Hematopoietic multipotent progenitor cell (in vitro differentiated cells): ENCODE results near the gene GGCT. TPM values are rescaled to one million over a fixed set of nuclear protein-coding genes. Genes with fewer than 3 reads are reported as not detected.
"Not testable (repeated sequence)": the region's sequence is repeated elsewhere in the genome, so short reads cannot be mapped to it uniquely, and the experiment has no call there.

Source experiments
- DNase-seq, 3 donors: peaks; one replicate each; pipeline ENCODE4 v3.0.0-alpha.2; 2011 to 2015; ENCODE audit warnings: low read depth in 2 of 3, low spot score in 2 of 3
- total RNA-seq: library from RNA; depleted of rRNA; stranded (reverse); fragments of >200 nt; gene quantifications from one replicate; pipeline ENCODE4 v1.2.3, GENCODE V29; 2012

Gene GGCT
- total RNA-seq, 1 donor: 17.8 TPM

DNA sequence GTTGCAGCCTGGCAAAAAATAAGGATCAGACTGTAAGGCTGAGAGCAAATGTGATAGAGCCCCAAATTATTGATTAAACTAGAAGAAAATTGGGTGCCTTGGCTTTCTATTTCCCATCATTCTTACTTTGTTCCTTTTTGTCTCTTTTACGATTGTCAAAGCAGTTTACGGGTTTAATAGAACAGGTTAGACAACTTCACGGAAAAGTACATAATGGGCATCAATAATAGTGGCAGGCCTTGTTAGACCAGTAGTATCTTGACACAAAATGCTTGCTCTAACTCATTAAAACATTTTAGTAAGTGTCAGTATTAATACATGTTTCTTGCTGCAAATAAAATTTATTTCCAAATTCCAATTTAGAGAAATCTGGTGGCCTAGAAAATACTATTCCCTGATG is 14.5 kb upstream of the GGCT start:
- DNase-seq: no peak

DNA sequence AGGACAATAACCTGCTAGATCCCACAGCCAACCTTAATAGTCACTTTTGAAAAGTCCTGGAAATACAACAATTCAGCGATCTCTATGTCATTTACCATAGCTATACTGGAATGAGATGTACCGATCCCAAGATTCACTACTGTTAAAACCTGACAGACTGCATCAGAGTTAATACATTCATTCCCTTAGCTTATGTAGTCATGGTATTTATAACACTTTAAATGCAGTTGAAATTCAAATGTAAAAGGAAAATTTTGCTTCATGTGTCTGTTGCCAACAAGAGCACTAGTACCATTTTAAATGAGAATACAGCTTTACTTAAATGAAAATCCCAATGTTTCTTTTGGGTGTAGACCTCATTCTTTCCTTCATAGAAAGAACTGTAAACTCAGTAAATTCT is 11.1 kb upstream of the GGCT start:
- DNase-seq: no peak

DNA sequence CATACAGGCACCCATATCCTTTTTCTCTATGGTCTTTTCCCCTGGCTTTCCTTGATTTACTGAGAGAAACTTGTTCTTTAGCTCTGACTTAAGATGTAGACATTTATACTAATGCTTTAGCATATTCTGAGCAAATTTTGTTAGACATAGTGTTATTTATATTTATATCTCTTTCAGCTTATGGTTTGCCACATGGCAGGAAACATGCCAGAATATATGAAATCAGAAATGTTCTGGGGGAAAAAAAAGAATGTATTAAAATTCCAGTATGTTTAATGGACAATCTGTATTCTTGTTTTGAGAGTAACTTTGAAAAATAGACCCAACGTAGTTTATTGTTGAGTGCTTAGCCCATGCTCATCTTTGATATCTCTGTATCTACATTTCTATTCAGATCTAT is 10.1 kb upstream of the GGCT start:
- no peak for DNase-seq

DNA sequence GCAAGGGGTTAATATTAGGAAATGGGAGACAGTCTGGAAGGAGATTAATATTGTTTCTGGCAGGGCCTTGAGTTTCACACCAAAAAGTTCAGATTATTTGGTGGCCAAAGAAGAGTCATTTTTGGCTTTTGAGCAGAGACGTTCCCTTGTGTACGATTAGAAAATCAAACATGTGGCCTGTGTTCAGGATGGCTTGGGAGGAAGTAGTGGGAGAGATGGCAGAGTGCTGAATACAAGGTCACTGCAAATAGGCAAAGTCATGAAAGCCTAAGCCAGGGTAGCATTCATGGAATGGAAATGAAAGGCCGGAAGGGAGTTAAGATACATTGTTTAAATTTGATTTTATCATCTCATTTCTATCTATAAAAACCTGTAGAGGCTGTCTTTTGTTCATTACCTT is 9.5 kb upstream of the GGCT start:
- DNase-seq: no peak

DNA sequence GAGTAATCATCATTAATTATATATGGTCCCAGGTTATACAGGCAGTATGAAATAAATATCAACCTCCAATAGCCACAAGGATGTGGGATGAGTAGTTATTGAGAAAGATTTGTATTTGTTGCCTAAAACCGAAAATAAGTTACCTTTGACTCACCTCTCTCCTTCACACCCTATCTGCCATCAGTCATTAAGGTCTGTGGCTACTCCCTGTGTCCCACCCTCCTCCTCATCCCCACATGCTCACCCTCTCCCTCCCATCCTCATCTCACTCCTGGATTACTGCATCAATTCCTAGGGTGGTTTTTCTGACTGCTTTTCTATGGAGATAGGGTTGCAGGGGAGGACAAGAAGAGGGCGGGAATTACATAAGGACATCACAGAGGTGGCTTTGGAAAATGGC is 9.1 kb upstream of the GGCT start:
- no peak for DNase-seq

DNA sequence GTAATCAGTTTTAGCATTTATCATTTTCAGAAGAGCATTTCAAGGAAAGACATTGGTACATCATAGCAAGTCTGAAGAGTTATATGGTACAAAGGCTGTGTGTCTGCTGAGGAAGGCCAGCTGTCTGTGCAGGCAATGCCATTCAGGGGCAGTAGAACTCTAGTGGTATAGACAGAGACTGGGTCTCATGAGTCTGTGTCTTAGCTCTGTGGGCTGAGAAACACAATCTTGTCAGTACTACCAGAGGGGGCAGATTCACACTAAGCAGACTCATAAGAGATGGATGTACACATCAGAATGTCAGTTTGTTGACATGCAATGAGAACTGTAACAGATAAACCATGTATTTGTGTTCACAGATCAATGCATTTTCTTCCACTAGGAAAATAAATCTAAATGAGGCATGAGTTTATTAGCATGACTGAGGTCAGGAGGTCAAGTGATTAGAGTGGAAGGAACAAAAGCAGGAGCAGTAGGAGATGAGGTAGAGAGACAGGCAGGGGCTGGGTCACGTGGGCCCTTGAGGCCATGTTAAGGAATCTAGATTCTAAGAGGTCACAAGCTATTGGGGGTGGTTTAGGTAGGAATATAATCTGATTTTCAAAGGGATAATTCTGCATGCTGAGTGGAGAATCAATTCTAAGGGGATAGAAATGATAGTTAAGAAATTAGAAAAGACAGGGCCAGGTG is 7.5 kb upstream of the GGCT start:
- no peak for DNase-seq

DNA sequence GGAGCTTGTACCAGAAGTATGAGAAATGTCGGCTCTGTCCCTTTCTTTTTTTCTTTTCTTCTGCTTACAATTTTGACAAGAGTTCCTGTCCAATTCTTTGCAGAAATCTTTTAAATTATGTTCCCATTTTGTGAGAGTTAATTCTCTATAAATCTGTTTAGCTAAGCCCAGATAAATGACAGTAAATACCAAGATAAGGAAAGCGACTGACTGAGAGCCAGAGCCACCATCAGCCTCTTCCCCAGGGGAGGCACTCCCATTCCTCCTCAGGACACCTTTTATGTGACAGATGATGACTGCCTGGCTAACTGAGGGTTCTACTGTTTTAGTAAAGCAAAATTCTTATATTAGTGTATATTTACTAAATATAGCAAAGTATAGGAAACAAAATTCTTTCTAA is 6.9 kb upstream of the GGCT start:
- no peak for DNase-seq

DNA sequence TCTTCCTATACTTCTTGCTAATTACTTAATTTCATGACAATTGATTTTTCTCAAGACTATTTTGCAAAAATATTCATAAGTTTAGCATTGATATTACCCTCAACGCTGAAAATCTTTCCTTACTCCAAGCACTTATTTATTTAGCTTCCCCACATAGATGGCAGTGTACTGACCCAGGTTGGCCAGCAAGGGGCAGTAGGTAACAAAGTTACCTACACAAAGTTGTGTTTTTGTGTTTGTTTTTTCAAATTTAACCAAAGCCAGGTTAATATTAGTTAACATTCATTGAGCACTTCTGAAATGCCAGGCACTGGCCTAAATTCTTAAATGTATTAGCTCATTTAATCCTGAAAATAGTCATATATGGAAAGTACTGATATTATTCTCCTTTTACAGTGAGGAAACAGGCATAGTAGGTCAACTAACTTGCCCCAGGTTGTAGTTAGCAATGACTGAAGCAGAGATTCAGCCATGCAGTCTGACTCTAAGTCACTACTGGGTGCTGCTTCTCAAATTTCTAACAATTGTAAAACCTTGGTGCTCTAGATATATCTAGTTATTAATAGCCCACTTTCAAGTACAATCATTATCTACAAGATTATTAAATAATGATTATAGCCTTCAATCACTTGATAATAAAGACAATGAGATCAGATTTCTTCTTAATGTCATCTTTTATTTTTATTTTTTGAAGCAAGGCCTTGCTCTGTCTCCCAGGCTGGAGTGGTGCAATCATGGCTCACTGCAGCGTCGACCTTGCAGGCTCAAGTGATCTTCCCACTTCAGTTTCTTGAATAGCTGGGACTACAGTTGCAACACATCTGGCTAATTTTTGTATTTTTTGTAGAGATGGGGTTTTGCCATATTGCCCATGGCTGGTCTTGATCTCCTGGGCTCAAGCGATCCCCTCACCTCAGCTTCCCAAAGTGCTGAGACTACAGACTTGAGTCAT is 5.8 kb upstream of the GGCT start:
- peak in 2 of 3 donors; percentile 33 to 59 for DNase-seq

DNA sequence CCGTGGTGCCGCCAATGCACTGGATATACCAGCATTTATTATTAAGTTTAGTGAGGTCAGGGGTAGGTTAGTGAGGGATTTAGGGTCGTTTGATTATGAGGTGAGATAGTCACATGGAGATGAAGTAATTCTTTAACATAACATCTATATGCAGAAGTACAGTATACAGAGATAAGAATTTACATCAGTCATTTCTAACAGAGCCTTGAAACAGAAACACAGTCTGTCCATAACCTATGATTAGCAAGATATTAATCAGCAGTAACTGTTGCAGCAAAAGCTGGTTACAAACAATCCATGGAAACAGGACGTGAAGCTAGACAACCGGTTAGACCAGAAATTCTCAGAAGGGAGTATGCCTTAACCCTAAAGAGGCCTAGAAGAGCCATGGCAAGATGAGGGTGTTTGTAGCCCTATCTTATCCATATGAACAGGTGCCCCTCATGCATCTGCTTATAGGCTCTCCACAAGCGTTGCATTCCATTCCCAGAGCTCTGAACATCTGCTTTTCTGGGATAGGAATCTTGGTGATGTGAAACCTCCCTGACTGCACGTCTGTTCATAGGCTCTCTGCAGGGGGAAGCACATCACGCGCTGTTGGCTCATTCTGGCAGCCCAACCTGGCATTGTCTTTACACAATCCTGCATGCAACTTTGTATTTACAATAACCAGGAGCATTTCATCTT is 4.7 kb upstream of the GGCT start:
- DNase-seq: not testable (repeated sequence)

DNA sequence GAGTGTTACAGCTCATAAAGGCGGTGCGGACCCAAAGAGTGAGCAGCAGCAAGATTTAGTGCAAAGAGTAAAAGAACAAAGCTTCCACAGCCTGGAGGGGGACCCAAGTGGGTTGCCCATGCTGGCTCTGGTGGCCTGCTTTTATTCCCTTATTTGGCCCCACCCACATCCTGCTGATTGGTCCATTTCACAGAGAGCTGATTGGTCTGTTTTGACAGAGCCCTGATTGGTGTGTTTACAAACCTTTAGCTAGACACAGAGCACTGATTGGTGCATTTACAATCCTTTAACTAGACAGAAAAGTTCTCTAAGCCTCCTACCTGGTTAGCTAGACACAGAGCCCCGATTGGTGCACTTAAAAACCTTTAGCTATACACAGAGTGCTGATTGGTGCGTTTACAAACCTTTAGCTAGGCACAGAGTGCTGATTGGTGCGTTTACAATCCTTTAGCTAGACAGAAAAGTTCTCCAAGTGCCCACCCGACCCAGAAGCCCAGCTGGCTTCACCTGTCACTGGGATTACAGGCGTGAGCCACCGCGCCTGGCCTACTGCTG is 2.8 kb upstream of the GGCT start:
- not testable (repeated sequence) for DNase-seq

DNA sequence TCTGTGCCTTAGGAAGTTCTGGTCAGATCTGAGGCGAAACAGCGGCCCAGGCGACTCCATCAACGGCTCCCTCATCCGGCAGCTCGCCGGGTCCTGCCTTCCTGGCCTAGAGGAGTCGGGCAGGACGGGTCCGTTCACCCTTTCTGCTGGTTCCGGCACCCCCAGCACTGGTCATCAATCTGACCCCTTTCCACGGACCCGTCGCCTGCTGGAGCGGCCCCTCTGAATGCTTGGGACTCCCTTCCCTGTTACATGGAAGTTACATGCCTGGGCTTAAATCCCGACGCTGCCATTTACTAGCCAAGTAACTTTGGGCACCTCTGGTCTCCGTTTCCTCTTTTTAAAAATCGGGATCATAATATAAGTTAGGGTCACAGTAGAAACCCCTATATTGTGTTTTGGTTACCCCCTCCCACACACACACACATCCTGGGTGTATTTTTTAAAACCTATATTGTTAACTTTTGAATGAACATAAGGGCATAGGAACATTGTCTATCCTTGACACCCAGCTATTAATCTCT is 607 bp upstream of the GGCT start:
- DNase-seq: no peak

DNA sequence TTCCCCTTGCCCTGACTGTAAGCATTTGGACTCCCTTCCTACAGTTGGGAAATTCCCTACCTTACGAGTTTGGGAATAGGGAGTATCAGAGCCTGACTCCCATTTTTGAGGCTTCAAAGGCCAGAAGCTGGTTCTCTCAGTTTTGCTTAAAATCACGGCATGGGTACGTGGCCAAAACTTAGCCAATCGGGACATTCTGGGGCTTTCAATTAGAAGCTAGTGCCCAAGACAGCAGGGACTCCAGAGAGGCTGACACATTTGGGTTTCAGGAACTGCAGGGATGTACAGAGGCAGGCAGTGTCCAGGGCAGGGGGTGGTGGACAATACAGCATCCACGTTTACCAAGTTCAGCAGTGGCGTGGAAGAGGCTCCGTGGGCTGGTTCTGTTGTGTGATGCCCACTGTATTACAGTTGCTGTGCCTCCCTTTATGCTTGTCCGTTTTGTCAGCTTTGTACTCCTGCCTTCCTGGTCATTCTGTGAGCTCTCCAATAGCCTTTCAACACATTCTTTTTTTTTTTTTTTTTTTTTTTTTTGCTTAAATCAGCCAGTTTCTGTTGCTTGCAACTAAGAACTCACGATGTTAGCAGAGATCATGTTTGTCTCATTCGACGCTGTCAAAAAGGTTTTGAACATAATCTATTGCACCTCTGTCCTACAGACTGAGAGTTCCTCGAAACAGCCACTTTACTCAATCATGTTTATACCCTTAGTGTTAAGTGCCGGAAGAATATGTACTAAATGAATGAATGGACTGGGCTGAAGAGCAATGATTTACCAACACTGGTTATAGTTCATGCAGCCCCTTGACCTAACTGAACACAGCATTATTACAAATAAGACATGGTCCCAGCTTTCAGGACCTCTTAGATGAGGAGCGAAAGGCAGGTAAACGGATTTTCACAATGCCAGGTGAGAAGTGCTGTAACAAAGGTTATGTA is 1.1 kb downstream of the GGCT start:
- no peak for DNase-seq

DNA sequence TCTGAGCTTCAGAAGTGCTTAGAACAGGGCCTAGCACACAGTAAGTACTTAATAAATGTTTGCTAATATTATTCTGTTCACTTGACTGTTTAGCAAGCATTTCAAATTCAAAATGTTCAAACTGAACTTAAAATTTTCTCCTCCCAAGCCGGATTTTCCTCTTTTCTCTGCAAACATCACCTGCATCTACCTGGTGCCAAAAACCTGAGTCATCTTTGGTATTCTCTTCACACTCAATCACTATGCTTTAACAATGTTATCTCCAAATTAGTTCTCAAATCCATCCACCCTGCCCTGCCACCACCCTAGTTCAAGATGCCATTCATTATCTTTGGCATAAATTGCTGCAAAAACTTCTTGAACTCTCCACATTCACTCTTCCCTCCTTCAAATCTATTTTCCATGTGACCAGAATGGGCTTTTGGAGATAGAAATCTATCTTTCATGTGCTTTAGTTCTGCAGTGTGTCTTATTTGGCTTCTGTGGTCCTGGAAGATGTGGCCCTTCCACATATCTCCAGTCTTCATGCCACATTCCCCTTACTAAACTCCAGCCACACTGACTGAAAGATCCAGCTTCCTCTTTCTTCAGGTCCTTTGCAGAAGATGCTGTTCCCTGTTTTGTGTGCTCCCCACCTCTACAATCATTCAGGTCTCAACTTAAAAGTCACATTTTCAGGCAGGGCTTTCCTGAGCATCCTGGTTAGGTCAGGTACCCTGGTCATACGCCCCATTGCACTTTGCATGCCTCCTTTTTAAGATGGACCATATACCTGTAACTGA is 2.0 kb downstream of the GGCT start:
- no peak for DNase-seq

DNA sequence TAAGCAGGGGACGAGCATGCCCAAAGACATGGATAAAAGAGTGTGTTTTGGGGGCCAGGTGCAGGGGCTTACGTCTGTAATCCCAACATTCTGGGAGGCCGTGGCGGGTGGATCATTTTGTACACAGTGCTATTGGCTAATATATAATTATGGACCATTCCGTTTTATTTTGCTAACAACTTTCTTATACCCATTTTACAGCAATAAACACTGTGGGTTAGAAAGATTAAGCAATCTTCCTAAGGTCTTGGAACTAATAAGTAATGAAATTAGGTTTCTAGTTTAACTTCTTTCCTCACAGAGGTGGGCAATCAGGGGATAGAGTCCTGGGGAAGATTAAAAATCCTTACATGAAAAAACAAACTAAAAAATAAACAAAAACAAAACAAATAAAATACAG is 3.4 kb downstream of the GGCT start:
- no peak for DNase-seq

DNA sequence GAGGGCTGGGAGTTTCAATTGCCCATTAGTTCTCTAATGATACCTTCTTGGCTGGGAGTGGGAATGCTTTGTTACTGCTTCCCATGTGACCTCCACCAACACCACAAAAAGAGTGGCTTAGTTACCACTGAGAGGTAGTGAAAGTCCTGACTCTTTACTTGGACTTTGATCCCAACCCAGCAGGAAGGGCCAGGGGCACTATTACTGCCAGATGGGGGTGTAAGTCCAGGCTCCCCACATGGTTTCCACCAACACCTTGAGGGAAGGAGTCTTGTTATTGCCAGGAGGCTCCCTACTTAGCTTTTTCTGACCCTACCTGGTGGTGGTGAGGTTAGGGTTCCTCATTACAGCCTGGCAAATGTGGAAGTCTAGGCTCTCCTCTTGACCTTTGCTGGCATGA is 11.4 kb downstream of the GGCT start:
- DNase-seq: no peak

DNA sequence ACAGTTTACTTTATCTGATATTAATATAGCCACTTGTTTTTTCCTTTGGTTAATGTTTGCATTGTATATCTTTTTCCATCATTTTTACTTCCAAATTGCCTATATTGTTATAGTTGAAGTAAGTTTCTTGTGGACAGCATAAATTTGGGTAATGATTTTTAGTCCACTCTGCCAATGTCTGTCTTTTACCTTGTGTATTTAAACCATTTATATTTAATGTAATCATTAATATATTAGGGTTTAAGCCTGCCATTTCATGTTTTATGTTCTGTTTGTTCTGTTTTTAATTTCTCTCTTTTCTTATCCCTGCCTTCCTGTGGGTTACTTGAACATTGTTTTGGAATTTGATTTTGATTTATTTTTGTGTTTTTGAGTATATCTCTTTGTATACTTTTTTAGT is 13.2 kb downstream of the GGCT start:
- DNase-seq: no peak

DNA sequence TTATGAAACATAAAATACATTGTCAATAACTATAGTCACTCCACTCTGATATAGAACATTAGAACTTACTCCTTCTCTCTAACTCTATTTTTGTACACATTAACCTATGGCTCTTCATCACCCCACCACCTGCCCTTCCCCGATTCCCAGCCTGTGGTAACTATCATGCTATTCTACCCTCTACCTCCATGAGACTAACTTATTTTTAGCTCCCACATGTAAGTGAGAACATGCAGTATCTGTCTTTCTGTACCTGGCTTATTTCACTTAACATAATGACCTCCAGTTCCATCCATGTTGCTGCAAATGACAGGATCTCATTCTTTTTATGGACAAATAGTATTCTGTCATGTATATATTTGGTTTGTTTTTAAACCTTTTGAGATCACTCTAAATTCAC is 17.3 kb downstream of the GGCT start:
- no peak for DNase-seq

DNA sequence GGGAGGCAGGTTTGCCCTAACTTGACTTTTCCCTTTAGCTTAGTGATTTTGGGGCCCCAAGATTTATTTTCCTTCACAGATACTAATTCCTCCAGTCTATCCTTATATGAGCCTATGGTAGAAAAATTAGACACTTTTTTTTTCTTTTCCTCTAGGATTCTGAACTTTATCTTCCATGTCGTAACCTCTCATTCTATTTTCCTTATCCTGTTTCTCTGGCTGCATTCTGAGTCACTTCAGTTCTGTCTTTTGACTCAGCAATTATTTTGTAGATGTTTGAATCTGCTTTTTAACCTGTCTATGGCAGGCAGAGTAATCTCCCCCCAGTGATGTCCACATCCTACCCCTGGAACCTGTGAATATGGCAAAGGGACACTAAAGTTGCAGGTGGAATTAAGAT is 19.0 kb downstream of the GGCT start:
- no peak for DNase-seq

DNA sequence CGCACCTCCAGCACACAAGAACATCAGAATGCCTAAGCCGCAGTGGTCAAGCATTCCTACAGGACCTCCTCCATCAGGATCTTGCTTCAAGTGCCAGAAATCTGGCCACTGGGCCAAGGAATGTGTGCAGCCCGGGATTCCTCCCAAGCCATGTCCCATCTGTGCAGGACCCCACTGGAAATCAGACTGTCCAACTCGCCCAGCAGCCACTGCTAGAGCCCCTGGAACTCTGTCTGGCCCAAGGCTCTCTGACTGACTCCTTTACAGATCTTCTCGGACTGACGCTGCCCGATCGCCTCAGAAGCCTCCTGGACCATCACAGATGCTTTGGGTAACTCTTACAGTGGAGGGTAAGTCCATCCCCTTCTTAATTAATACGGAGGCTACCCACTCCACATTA is 23.2 kb downstream of the GGCT start:
- not testable (repeated sequence) for DNase-seq
